GM10847 (cell line): ENCODE measurements around the gene DNAAF3.

Source experiments
- POLR2A ChIP-seq: IDR thresholded peaks from 2 replicates; pipeline ENCODE4 v1.6.1; 2011; ENCODE audit not compliant: insufficient read length; ENCODE audit errors: extremely low read depth

Gene DNAAF3

GRCh38 chr19:55181740-55182139, 15.3 kb upstream of the DNAAF3 start:
- TF ChIP-seq POLR2A: no peak

- TF ChIP-seq POLR2A: no peak
Observed at GRCh38 chr19:55179606-55180484, 13.4 kb upstream of the DNAAF3 start, which contains the start of gene SYT5. TSS of gene SYT5 (minus strand) at chr19:55180289. CDS start at chr19:55179041, 1,248 bp downstream.

GRCh38 chr19:55178781-55179599, 12.6 kb upstream of the DNAAF3 start:
- TF ChIP-seq POLR2A: no peak

- no peak for TF ChIP-seq POLR2A
Observed at GRCh38 chr19:55176076-55176475, 9.7 kb upstream of the DNAAF3 start.

- no peak for TF ChIP-seq POLR2A
Observed at GRCh38 chr19:55175117-55175867, 8.9 kb upstream of the DNAAF3 start.

GRCh38 chr19:55174425-55175116, 8.2 kb upstream of the DNAAF3 start:
- no peak for TF ChIP-seq POLR2A

GRCh38 chr19:55173714-55174409, 7.4 kb upstream of the DNAAF3 start:
- TF ChIP-seq POLR2A: no peak

GRCh38 chr19:55173186-55173713, 6.8 kb upstream of the DNAAF3 start:
- TF ChIP-seq POLR2A: no peak

- no peak for TF ChIP-seq POLR2A
Observed at GRCh38 chr19:55172741-55173140, 6.3 kb upstream of the DNAAF3 start.

GRCh38 chr19:55171440-55171839, 5.0 kb upstream of the DNAAF3 start:
- no peak for TF ChIP-seq POLR2A

- no peak for TF ChIP-seq POLR2A
Observed at GRCh38 chr19:55169136-55169535, 2.7 kb upstream of the DNAAF3 start.

- no peak for TF ChIP-seq POLR2A
Observed at GRCh38 chr19:55165952-55166529, 372 bp downstream of the DNAAF3 start.

- TF ChIP-seq POLR2A: no peak
Observed at GRCh38 chr19:55161571-55162322, 4.7 kb downstream of the DNAAF3 start.
